Ovary (tissue), 9 donors: ENCODE data around the gene HIGD1A. TPM values are rescaled to one million over a fixed set of nuclear protein-coding genes. Genes with fewer than 3 reads are reported as not detected.
A peak's percentile ranks its signal among the peaks of the same experiment; 100 is the strongest.

Source experiments
- DNase-seq, 5 donors: peaks; one replicate each; pipeline ENCODE4 v3.0.0-alpha.2; 2019 to 2020
- H3K27ac ChIP-seq, 2 donors: fragments of 200-600 bp; one replicate each; pipeline versions ENCODE4 v1.5.1 to v1.8.0; 2019 to 2022
- H3K27me3 ChIP-seq: fragments of 200-600 bp; one replicate; pipeline ENCODE4 v1.8.0; 2022
- H3K36me3 ChIP-seq: fragments of 200-600 bp; sonication (generic); one replicate; pipeline ENCODE4 v1.5.1; 2019
- H3K4me1 ChIP-seq: one replicate; pipeline ENCODE4 v1.8.1; 2013; ENCODE audit warnings: mild to moderate bottlenecking, moderate library complexity; ENCODE audit not compliant: insufficient read depth
- H3K4me3 ChIP-seq: fragments of 200-600 bp; sonication (generic); one replicate; pipeline ENCODE4 v1.5.1; 2017
- H3K9me3 ChIP-seq, 2 donors: fragments of 200-600 bp in 1 of 2; sonication (generic) in 1 of 2; one replicate each; pipeline versions ENCODE4 v1.5.1 to v1.8.1; 2013 to 2019; ENCODE audit warnings: mild to moderate bottlenecking in 1 of 2, moderate library complexity in 1 of 2
- CTCF ChIP-seq, 3 donors: fragments of 450-650 bp in 2 of 3; fragments of 200-600 bp in 1 of 3; IDR thresholded peaks; one replicate each; pipeline versions ENCODE4 v1.5.1 to v1.8.0; 2016 to 2022; ENCODE audit warnings: antibody characterized with exemption in 3 of 3, mild to moderate bottlenecking in 1 of 3
- EP300 ChIP-seq: sonication (generic); formaldehyde crosslinking; IDR thresholded peaks from one replicate; pipeline ENCODE4 v1.6.1; 2017; ENCODE audit warnings: antibody characterized with exemption
- POLR2A ChIP-seq: fragments of 450-650 bp; IDR thresholded peaks from one replicate; pipeline ENCODE4 v1.6.1; 2017; ENCODE audit warnings: antibody characterized with exemption, mild to moderate bottlenecking, moderate library complexity
- WGBS, 3 donors: extraction: QIAGEN DNeasy Blood & Tissue Kit in 1 of 3; methylation state at CpG; one replicate each; pipeline versions ENCODE4 v1.1.5 to v1.1.7; 2013 to 2017; 5-methylcytosine and 5-hydroxymethylcytosine counted together
- intact Hi-C, 4 donors: fragments of 100-400 bp; cut with DNase I; formaldehyde crosslinking; loops; one replicate each; pipeline versions ENCODE4 v1.11.0 to v1.15.1; 2022 to 2023
- polyA plus RNA-seq, 2 donors: library from polyadenylated mRNA; stranded (reverse); fragments of 200-250 nt in 1 of 2; fragments of 350-450 nt in 1 of 2; fragmentation: Illumina TruSeq in 1 of 2; extraction: RNeasy Lipid Tissue Mini Kit (QIAGEN cat#74804) in 1 of 2; gene quantifications; one replicate each; pipeline ENCODE4 v1.2.3, GENCODE V29; 2013 to 2014
- total RNA-seq, 7 donors: library from RNA; depleted of rRNA in 2 of 7; stranded (reverse); fragments of >200 nt in 2 of 7; fragmentation: NEBNext Ultra II Directional in 3 of 7; extraction: Animal tissue kit (Norgen Biotek cat#: 25700) in 3 of 7; gene quantifications; one replicate each; pipeline versions ENCODE4 v1.1.0 to v1.2.4, GENCODE V29; 2016 to 2023
- donor health status: DM: no; HTN: no; CAD: no; lungs with moderate emphysema.
- donor health status: DM: no; HTN: no; CAD: no.
- donor health status: Bipolar disorder and iron deficiency.
- donor health status: DM: yes; HTN: yes; CAD: no.
- donor health status: DM: no; HTN: no; CAD: no.
- donor health status: DM: yes; HTN: yes; CAD: no.

HIGD1A gene
- total and polyA plus RNA-seq, 9 donors, result 44.6 to 126 (median 65.4) TPM

DNA sequence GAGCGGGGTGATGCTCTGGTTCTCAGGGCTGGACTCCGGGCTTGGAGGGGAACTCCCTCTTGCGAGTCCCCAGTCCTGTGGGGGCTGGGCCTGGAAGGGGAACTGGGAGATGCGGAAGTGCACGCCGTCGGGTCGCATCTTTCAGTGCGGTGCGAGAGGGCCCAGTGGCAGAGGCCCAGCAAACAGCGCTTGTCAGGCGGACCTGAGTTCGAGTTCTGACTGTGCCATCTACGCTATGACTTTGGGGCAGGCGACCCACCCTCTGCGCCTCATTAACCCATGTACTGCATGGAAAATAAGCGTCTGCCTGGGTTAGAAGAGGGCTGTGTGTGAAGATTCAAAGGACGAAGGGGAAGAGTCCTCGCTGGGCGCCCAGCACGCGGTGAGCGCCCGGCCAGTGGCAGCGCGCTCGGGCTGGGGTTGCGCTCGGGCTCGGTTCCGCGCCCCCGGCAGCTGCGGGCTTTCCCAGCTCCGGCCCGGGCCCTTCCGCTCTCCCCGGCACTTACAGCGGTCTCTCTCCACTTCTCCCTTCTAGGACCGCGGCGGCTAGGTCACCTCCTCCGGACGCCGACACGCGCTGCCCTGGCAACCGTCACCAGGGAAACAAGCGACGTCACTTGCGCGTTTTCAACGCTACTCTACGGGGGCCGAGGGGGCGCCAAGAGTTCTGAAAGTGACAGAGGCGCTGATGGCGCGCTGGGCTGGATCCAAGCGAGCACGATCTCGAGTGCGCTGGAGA lies 31.5 kb downstream of the HIGD1A start, which contains the start of gene CCDC13:
CCDC13 (minus strand) TSS at position 584 of the 739 bp plus-strand sequence. CDS start 14,908 bp downstream, outside the sequence.
- Histone ChIP-seq H3K36me3 (no peaks in the 10 kb centered on the region), H3K4me1 (no peaks in the 10 kb centered on the region), H3K4me3 (peak within 1 kb of the TSS; percentile 49), H3K27ac (no peak within 1 kb of the TSS), H3K9me3 (no peaks in the 10 kb centered on the region), H3K27me3 (no peaks in the 10 kb centered on the region)
- DNase-seq, result peak; percentile 89 to 96 (median 93)
- intact Hi-C loops, result no loop called here
- TF ChIP-seq POLR2A, result no peak
- no peak for TF ChIP-seq EP300
- no peak for TF ChIP-seq CTCF (IDR thresholded peaks at IDR 0.05)
- 1 to 2% (median 1%) methylated on average over 51 to 63 of the region's 63 CpGs for WGBS, 3 donors

- no peak for DNase-seq
- no peak overlapping the region for H3K4me3 ChIP-seq
- H3K36me3 ChIP-seq, result no peaks in the 10 kb centered on the region
- H3K4me1 ChIP-seq, result no peaks in the 10 kb centered on the region
- intact Hi-C loops, result no loop called here
- no peak for TF ChIP-seq CTCF (IDR thresholded peaks at IDR 0.05)
- TF ChIP-seq POLR2A, result no peak
- no peak for TF ChIP-seq EP300
- H3K27me3 ChIP-seq, result no peaks in the 10 kb centered on the region
- H3K9me3 ChIP-seq, result no peaks in the 10 kb centered on the region
- H3K27ac ChIP-seq, result no peak overlapping the region
- 38 to 55% (median 50%) methylated on average over 1 of the region's 1 CpG for WGBS, 3 donors
Observed at GRCh38 chr3:42771271-42771670, 33.0 kb downstream of the HIGD1A start.

GRCh38 chr3:42769477-42770131 lies 34.7 kb downstream of the HIGD1A start:
- no peak for DNase-seq
- Histone ChIP-seq H3K9me3 (no peaks in the 10 kb centered on the region), H3K27me3 (no peaks in the 10 kb centered on the region), H3K27ac (no peak overlapping the region), H3K36me3 (no peaks in the 10 kb centered on the region), H3K4me1 (no peaks in the 10 kb centered on the region), H3K4me3 (no peak overlapping the region)
- WGBS, 3 donors, result 91 to 94% (median 94%) methylated on average over 23 to 28 of the region's 28 CpGs
- intact Hi-C loops, result no loop called here
- TF ChIP-seq POLR2A, result no peak

GRCh38 chr3:42764561-42765295 lies 39.6 kb downstream of the HIGD1A start:
- no peak for DNase-seq
- Histone ChIP-seq H3K4me3 (no peak overlapping the region), H3K9me3 (no peaks in the 10 kb centered on the region), H3K27me3 (no peaks in the 10 kb centered on the region), H3K36me3 (no peaks in the 10 kb centered on the region), H3K27ac (no peak overlapping the region), H3K4me1 (no peaks in the 10 kb centered on the region)
- intact Hi-C loops, result no loop called here
- TF ChIP-seq EP300, result no peak
- TF ChIP-seq POLR2A, result no peak
- TF ChIP-seq CTCF (IDR thresholded peaks at IDR 0.05), result no peak
- 63 to 73% (median 70%) methylated on average over 3 of the region's 3 CpGs for WGBS, 3 donors
